HepG2 (cell line): ENCODE measurements around the gene PLEKHG4B.

Experiments
- CTCF ChIP-seq: sonication (generic); formaldehyde crosslinking; IDR thresholded peaks from 2 replicates; pipeline ENCODE4 v1.5.0; 2020; ENCODE audit warnings: mild to moderate bottlenecking, missing genetic modification reagents, moderate library complexity
- IKZF4 ChIP-seq: sonication (generic); formaldehyde crosslinking; IDR thresholded peaks from 2 replicates; pipeline ENCODE4 v1.5.1; 2020; ENCODE audit warnings: borderline replicate concordance, mild to moderate bottlenecking, low read depth, missing genetic modification reagents; ENCODE audit errors: not compliant biosample characterization
- MAZ ChIP-seq, 2 experiments: sonication (generic) in 1 of 2; formaldehyde crosslinking in 1 of 2; IDR thresholded peaks; 2 replicates each; pipeline versions ENCODE4 v1.5.0 to v1.6.1; 2012 to 2020; ENCODE audit warnings: low read depth in 2 of 2, mild to moderate bottlenecking in 2 of 2, borderline replicate concordance in 1 of 2, improper control_type of control experiment in 1 of 2, low read length in 1 of 2, missing genetic modification reagents in 1 of 2, moderate library complexity in 1 of 2
- NCOR1 ChIP-seq: fragments of 200-600 bp; sonication (generic); IDR thresholded peaks from 2 replicates; pipeline ENCODE4 v1.7.0; 2017; ENCODE audit warnings: antibody characterized with exemption, low read length, borderline replicate concordance
- POLR2AphosphoS2 ChIP-seq: IDR thresholded peaks from 2 replicates; pipeline ENCODE4 v1.6.1; 2011; ENCODE audit warnings: low read depth, low read length, improper control_type of control experiment
- TBX3 ChIP-seq: fragments of 450-650 bp; IDR thresholded peaks from 2 replicates; pipeline ENCODE4 v1.6.1; 2017; ENCODE audit warnings: antibody characterized with exemption, mild to moderate bottlenecking, inconsistent platforms, borderline replicate concordance
- ZNF10 ChIP-seq: sonication (generic); formaldehyde crosslinking; IDR thresholded peaks from 2 replicates; pipeline ENCODE4 v1.4.0; 2020; ENCODE audit warnings: mild to moderate bottlenecking, low read depth, missing genetic modification reagents, borderline replicate concordance
- ZNF274 ChIP-seq: sonication (generic); formaldehyde crosslinking; IDR thresholded peaks from 2 replicates; pipeline ENCODE4 v1.5.1; 2020; ENCODE audit warnings: mild to moderate bottlenecking, missing genetic modification reagents
- TF ChIP-seq, protein P1 (sequence below): sonication (generic); formaldehyde crosslinking; IDR thresholded peaks from 2 replicates; pipeline ENCODE4 v1.4.0; 2020; ENCODE audit warnings: mild to moderate bottlenecking, missing genetic modification reagents, borderline replicate concordance

DNA sequence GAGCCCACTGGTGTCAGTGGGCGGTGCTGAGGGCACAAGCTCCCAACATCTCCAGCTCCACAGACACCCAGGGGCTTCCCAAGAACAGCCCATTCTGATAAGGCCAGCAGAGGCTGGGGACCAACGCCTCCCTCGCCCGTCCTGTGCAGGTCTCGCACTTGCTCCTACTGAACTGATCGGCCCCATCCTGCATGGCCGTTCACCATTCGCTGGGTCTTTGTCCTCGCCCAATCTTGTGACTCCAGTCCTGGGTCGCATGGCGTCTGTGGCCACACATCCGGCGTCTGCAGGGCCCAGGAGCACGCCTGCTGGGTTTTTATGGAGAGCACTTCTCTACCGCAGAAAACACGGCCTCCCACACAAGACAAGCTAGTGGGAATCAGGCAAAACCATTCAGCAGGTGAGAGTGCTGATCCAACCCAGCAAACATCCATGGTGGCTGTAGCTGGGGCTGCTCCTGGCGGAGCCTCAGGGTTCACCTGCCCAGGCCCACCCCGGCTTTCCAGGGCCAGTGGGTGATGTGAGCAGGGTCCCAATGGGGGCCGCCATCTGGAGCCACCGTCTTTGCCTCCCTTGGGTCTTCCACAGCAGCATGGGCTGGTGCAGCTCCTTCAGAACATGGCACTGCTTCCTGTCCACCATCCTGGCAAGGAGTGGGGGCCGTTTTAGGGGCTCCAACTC is 106.7 kb downstream of the PLEKHG4B start:
- TF ChIP-seq, protein P1, sequence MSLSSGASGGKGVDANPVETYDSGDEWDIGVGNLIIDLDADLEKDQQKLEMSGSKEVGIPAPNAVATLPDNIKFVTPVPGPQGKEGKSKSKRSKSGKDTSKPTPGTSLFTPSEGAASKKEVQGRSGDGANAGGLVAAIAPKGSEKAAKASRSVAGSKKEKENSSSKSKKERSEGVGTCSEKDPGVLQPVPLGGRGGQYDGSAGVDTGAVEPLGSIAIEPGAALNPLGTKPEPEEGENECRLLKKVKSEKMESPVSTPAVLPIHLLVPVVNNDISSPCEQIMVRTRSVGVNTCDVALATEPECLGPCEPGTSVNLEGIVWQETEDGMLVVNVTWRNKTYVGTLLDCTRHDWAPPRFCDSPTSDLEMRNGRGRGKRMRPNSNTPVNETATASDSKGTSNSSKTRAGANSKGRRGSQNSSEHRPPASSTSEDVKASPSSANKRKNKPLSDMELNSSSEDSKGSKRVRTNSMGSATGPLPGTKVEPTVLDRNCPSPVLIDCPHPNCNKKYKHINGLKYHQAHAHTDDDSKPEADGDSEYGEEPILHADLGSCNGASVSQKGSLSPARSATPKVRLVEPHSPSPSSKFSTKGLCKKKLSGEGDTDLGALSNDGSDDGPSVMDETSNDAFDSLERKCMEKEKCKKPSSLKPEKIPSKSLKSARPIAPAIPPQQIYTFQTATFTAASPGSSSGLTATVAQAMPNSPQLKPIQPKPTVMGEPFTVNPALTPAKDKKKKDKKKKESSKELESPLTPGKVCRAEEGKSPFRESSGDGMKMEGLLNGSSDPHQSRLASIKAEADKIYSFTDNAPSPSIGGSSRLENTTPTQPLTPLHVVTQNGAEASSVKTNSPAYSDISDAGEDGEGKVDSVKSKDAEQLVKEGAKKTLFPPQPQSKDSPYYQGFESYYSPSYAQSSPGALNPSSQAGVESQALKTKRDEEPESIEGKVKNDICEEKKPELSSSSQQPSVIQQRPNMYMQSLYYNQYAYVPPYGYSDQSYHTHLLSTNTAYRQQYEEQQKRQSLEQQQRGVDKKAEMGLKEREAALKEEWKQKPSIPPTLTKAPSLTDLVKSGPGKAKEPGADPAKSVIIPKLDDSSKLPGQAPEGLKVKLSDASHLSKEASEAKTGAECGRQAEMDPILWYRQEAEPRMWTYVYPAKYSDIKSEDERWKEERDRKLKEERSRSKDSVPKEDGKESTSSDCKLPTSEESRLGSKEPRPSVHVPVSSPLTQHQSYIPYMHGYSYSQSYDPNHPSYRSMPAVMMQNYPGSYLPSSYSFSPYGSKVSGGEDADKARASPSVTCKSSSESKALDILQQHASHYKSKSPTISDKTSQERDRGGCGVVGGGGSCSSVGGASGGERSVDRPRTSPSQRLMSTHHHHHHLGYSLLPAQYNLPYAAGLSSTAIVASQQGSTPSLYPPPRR (CRISPR knock-in tag): no peak
- no peak for TF ChIP-seq POLR2AphosphoS2
- TF ChIP-seq IKZF4 (CRISPR knock-in tag): no peak
- TF ChIP-seq ZNF10 (CRISPR knock-in tag): no peak
- TF ChIP-seq CTCF (CRISPR knock-in tag): no peak
- TF ChIP-seq ZNF274: no peak
- TF ChIP-seq MAZ (IDR thresholded peaks at IDR 0.05; ENCODE audit: borderline replicate concordance, low read depth, low read length): no peak
- no peak for TF ChIP-seq MAZ (CRISPR knock-in tag; IDR thresholded peaks at IDR 0.05; ENCODE audit: low read depth)
- no peak for TF ChIP-seq NCOR1
- TF ChIP-seq TBX3: no peak
